NCI-H1436 (cell line): ENCODE results near the gene TMLHE.
"Not testable (repeated sequence)": the region's sequence is repeated elsewhere in the genome, so short reads cannot be mapped to it uniquely, and the experiment has no call there.

Source experiments
- DNase-seq: peaks from one replicate; lab custom pipeline; 2025; lab: John Stamatoyannopoulos, UW

TMLHE gene

GRCh38 chrX:155491421-155491820 lies 121.3 kb downstream of the TMLHE start:
- DNase-seq = not testable (repeated sequence)

DNA sequence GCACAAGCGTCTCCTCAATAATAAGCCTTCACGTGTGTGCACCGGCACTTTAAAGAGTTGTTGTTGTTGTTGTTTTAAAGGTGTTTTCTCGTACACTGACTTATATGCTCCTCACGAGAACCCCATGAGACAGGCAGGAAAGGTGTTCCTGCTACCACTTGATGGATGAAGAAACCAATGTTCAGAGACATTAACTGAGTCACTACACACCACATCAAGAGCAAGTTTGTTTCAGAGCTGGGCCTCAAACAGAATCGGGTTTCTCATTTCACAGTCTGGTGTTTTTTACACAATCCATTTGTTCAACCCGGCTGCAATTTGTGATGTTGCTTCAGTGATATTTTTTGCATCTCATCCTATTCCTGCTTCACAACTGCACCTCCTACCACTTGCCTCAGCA lies 135.6 kb downstream of the TMLHE start:
- DNase-seq = not testable (repeated sequence)

DNA sequence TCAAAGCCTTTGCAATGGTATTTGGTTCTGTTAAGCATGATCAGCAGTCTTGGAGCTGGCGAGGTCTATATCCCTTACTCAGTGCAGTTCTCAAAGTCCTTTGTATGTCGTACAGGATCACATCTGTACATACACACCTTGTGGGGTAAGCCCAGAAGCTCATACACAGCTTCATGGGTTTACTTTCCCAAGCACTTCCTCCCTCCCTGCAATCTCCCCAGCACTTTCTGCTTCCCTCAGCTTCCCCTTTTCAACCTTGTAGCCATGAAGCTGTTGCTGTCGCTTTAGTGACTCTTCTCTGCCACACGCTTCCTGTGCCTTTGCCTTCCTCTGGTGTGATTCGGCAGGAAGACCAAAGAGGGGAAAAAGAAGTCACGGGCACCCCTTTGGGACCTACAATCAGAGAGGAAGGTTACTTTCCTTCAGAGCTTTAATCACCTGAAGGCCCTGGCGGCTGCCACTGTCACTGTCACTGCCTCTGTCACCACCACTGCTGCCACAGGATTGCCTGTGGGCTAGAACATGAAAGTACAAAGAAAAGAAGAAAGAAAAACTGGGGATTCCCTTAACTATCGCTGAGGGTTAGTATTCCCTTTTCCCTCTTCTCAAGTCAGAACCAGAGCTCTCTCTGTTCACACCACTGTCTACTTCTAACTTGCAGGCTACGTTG lies 146.3 kb downstream of the TMLHE start:
- DNase-seq = not testable (repeated sequence)

DNA sequence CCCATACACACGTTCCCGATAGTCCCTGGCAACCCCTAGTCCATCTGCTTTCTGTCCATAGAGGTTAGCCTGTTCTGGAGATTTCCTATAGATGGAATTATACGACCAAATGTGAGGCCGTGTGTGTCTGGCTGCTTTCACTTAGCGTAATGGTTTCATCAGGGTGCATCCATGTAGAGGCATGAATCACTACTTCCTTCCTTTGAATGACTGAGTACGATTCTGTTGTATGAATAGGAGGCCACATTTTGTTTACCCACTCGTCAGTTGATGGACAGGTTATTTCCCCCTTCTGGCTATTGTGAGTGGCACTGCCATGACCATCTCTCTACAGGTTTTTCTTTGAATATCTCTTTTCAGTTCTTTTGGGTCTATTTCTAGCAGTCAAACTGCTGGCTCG lies 152.3 kb downstream of the TMLHE start:
- DNase-seq = not testable (repeated sequence)

DNA sequence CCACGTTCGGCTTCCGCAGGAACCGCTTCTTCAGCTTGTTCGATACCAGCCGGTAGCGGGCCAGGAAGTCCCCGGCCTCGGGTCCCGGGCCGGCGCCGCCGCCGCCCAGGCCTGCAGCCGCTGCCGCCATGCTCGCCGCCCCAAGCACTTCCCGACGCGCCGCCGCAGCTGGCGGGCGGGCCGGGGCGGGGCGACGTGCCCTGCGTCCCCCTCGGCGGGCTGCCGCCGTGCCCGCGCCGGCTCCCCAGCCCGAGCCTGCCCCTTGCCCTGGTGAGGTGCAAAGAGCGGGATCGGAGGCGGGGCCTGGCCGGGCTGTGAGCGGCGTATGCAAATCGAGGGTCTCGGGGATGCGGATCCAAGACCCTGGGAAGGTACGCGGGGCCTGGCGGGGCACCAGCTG lies 154.3 kb downstream of the TMLHE start, which contains the start of gene F8A3:
Gene F8A3, minus strand, starts transcription at position 150 of the 400 bp plus-strand sequence. Its CDS starts 20 bp downstream, at position 130.
- not testable (repeated sequence) for DNase-seq

DNA sequence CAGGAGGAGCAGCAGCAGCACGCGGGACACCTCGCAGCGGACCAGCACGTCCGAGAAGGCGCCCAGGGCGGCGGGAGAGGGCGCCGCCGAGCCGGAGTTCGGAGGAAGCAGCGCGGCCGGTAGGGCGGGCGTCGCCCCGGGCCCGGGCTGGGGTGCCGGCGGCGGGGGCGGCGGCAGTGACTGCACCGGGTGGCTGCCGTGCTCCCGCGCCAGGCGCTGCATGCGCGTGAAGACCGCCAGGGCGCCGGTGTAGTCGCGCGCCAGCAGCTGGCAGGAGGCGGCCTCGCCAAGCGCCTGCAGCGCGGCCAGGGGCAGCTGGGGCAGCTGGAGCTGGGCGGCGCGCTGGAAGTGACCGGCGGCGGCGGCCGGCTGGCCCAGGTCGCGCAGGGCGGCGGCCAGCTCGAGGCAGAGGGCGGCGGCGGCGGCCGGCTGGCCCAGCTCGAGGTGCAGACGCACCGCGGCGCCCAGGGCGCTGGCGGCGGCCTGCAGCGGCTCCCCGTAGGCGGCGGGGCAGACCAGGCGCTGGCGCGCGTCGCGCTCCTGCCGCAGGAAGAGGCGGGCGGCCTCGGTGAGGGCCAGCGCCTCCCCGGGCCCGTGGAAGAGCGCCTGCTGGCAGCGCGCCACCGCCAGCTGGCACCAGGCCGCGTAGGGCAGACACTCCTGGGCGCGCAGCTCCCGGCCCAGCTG lies 154.8 kb downstream of the TMLHE start:
- DNase-seq = not testable (repeated sequence)

DNA sequence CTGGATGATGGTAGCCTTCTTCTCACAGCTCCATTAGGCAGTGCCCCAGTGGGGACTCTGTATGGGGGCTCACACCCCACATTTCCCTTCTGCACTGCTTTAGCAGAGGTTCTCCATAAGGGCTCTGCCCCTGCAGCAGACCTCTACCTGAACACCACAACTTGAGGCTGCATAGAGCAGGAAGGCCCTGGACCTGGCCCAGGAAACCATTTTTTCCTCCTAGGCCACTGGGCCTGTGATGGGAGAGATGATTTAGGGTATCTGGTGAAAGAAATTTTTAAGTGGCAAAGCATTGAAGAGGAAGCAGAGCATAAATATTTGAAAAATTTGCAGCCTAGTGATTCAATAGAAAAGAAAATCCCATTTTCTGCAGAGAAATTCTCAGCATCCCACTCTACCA lies 171.7 kb downstream of the TMLHE start:
- no peak for DNase-seq
